ENCODE results near the gene SYNJ2.

The SYNJ2 gene

DNA sequence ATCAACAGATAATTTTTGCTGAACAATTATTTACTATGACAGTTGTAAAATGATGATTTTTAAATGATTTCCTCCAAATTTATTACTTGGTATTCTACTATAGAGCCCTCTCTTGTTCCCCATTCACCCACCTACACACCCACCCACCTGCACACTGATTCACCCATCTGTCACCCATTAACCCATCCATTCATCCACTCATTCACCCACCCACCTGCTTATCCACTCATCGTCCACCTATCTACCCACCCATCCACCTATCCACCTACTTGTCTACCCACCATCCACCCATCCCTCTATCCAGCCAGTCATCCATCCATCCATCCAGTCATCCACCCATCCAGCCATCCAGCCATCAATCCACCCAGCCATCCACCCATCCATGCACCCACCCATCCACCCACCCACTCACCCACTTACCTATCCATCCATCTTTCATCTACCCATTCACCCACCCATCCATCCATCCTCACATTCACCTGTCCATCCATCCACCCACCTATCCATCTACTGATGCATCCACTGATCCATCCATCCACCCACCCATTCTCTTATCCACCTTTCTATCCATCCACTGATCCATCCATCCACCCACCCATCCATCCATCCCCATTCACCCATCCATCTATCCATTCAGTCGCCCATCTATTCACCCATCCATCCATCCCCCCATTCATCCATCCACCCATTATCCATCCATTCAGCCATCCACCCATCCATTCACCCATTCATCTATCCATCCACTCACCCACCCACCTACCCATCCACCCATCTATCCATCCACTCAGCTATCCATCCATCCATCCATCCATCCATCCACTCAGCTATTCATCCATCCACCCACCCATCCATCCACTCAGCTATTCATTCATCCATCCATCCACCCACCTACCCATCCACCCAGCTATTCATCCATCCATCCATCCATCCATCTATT, 72.0 kb downstream of the SYNJ2 start:
- no peak overlapping the region for H3K4me3 ChIP-seq (ENCODE audit: low read length)
- no peak overlapping the region for H3K9ac ChIP-seq (ENCODE audit: low read length)
- no peaks in the 10 kb centered on the region for H3K27me3 ChIP-seq (ENCODE audit: low read depth, low read length)
- no peaks in the 10 kb centered on the region for H4K20me1 ChIP-seq (ENCODE audit: insufficient read depth, low read length)
- H3K79me2 ChIP-seq (ENCODE audit: low read length): no peaks in the 10 kb centered on the region
- no peak overlapping the region for H2AFZ ChIP-seq (ENCODE audit: low read depth, low read length)
- no peak overlapping the region for H3K27ac ChIP-seq (ENCODE audit: low read length)
- no peaks in the 10 kb centered on the region for H3K9me3 ChIP-seq (ENCODE audit: insufficient read depth, low read length)
- no peak for TF ChIP-seq EZH2phosphoT487 (IDR thresholded peaks at IDR 0.05; ENCODE audit: low read depth)
- TF ChIP-seq, protein P1, sequence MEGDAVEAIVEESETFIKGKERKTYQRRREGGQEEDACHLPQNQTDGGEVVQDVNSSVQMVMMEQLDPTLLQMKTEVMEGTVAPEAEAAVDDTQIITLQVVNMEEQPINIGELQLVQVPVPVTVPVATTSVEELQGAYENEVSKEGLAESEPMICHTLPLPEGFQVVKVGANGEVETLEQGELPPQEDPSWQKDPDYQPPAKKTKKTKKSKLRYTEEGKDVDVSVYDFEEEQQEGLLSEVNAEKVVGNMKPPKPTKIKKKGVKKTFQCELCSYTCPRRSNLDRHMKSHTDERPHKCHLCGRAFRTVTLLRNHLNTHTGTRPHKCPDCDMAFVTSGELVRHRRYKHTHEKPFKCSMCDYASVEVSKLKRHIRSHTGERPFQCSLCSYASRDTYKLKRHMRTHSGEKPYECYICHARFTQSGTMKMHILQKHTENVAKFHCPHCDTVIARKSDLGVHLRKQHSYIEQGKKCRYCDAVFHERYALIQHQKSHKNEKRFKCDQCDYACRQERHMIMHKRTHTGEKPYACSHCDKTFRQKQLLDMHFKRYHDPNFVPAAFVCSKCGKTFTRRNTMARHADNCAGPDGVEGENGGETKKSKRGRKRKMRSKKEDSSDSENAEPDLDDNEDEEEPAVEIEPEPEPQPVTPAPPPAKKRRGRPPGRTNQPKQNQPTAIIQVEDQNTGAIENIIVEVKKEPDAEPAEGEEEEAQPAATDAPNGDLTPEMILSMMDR (IDR thresholded peaks at IDR 0.05; ENCODE audit: low read depth, low read length): no peak
- H3K4me1 ChIP-seq (ENCODE audit: low read length): no peaks in the 10 kb centered on the region
- no peaks in the 10 kb centered on the region for H3K36me3 ChIP-seq (replicated peaks; ENCODE audit: low read depth, low read length)
- H3K4me2 ChIP-seq (ENCODE audit: low read length): no peak overlapping the region

DNA sequence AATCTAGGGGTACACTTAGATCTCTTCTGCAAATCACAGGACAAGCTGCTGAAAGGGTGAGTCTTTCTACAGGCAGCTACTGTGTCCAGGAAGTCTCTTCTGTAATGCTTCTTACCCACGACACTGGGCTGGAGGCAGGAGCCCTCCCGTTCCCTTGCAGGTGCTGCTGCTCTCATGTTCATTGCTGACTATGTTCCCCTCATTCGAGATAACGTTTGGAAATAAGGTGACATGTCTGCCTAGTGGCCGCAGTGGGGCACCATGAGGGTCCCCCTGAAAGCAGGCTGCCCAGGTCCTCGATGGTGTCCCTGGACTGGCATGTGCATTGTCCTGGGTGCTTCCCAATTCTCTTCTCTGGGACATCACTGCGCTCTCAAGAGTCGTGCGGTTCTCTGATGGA, 74.7 kb downstream of the SYNJ2 start:
- Histone ChIP-seq H2AFZ (ENCODE audit: low read depth, low read length) (no peak overlapping the region), H3K9me3 (ENCODE audit: insufficient read depth, low read length) (no peaks in the 10 kb centered on the region), H3K4me2 (ENCODE audit: low read length) (no peak overlapping the region), H3K9ac (ENCODE audit: low read length) (no peak overlapping the region), H3K36me3 (replicated peaks; ENCODE audit: low read depth, low read length) (no peaks in the 10 kb centered on the region), H3K79me2 (ENCODE audit: low read length) (no peaks in the 10 kb centered on the region), H3K27me3 (ENCODE audit: low read depth, low read length) (no peaks in the 10 kb centered on the region), H4K20me1 (ENCODE audit: insufficient read depth, low read length) (no peaks in the 10 kb centered on the region), H3K4me3 (ENCODE audit: low read length) (no peak overlapping the region), H3K4me1 (ENCODE audit: low read length) (no peaks in the 10 kb centered on the region), H3K27ac (ENCODE audit: low read length) (no peak overlapping the region)
- TF ChIP-seq, protein P1 (IDR thresholded peaks at IDR 0.05; ENCODE audit: low read depth, low read length): no peak
- TF ChIP-seq EZH2phosphoT487 (IDR thresholded peaks at IDR 0.05; ENCODE audit: low read depth): no peak

DNA sequence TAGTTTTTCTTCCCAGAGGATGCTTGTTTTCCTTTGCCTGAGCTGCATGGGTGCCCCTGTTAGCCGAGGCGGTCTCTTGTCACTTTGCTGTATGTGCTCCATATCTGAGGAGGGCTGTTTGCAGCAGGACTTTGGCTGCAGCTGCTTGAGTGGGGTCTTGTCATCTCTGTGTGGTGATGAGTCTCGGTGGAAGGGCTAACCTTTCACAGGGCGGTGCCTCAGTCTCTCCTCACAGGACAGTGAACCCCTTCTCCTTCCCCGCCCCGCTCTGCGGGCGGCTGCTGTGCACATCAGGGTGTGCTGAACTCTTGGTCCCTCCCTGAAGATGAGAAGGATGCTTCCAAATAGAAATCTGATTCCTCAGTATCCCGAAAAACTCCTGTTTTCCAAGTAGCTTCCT, 75.1 kb downstream of the SYNJ2 start:
- Histone ChIP-seq H3K79me2 (ENCODE audit: low read length) (no peaks in the 10 kb centered on the region), H2AFZ (ENCODE audit: low read depth, low read length) (no peak overlapping the region), H3K27ac (ENCODE audit: low read length) (no peak overlapping the region), H3K9ac (ENCODE audit: low read length) (no peak overlapping the region), H3K9me3 (ENCODE audit: insufficient read depth, low read length) (no peaks in the 10 kb centered on the region), H3K4me2 (ENCODE audit: low read length) (no peak overlapping the region), H3K4me3 (ENCODE audit: low read length) (no peak overlapping the region), H4K20me1 (ENCODE audit: insufficient read depth, low read length) (no peaks in the 10 kb centered on the region), H3K27me3 (ENCODE audit: low read depth, low read length) (no peaks in the 10 kb centered on the region), H3K36me3 (replicated peaks; ENCODE audit: low read depth, low read length) (no peaks in the 10 kb centered on the region), H3K4me1 (ENCODE audit: low read length) (no peaks in the 10 kb centered on the region)
- TF ChIP-seq, protein P1 (IDR thresholded peaks at IDR 0.05; ENCODE audit: low read depth, low read length): no peak
- TF ChIP-seq EZH2phosphoT487 (IDR thresholded peaks at IDR 0.05; ENCODE audit: low read depth): no peak

DNA sequence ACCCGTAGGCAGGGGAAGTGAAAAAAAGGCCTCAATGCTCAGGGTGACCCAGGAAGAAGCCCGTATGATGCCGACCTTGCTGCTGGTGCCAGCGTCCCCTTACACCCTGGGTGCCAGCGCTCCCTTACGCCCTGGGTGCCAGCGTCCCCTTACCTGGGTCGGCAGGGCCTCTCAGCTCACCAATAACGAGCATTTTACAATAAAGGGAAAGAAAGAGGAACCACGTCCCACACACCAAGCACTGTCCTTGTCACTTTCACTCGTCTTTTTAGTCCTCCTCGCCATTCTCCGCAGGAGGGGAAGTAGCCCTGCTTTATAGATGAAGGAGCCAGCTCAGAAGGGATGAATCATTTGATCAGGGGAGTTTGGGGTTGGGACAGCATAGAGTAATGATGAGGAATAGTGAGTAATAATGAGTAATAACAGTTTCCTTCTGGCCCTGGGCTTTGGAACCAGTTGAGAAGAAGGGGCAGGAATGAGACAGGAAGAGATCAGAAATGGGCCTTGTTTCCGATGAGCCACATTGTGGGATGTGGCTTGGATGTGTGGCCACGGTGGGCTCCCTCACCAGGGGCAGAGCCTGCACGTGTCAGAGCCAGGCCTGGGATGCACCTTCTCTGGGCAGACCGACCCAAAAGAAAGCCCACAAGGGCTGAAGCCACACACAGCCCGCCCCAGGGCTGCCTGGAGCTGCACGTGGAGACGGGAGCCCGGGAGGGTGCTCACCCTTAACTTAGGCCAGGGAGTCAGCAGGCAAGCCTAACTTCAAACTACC, 75.7 kb downstream of the SYNJ2 start:
- H3K9ac ChIP-seq (ENCODE audit: low read length): no peak overlapping the region
- TF ChIP-seq, protein P1 (IDR thresholded peaks at IDR 0.05; ENCODE audit: low read depth, low read length): no peak
- no peak for TF ChIP-seq EZH2phosphoT487 (IDR thresholded peaks at IDR 0.05; ENCODE audit: low read depth)
- no peaks in the 10 kb centered on the region for H3K79me2 ChIP-seq (ENCODE audit: low read length)
- no peaks in the 10 kb centered on the region for H3K36me3 ChIP-seq (replicated peaks; ENCODE audit: low read depth, low read length)
- H3K4me2 ChIP-seq (ENCODE audit: low read length): no peak overlapping the region
- no peak overlapping the region for H2AFZ ChIP-seq (ENCODE audit: low read depth, low read length)
- H3K9me3 ChIP-seq (ENCODE audit: insufficient read depth, low read length): no peaks in the 10 kb centered on the region
- no peak overlapping the region for H3K27ac ChIP-seq (ENCODE audit: low read length)
- H3K4me3 ChIP-seq (ENCODE audit: low read length): no peak overlapping the region
- no peaks in the 10 kb centered on the region for H3K27me3 ChIP-seq (ENCODE audit: low read depth, low read length)
- H3K4me1 ChIP-seq (ENCODE audit: low read length): no peaks in the 10 kb centered on the region
- H4K20me1 ChIP-seq (ENCODE audit: insufficient read depth, low read length): no peaks in the 10 kb centered on the region
